SU-DHL-6 (cell line): ENCODE results near the gene ESPN.

Source experiments
- H2AFZ ChIP-seq: fragments of 200-600 bp; sonication (generic); 2 replicates; pipeline ENCODE4 v1.6.1; 2014; ENCODE audit warnings: low read depth, mild to moderate bottlenecking, moderate library complexity, mixed read lengths, antibody characterized with exemption, low read length; ENCODE audit not compliant: severe bottlenecking
- H3F3A ChIP-seq: fragments of 200-600 bp; shearing (Covaris generic); 2 replicates; pipeline ENCODE4 v1.6.0; 2016; ENCODE audit warnings: antibody characterized with exemption, mild to moderate bottlenecking; ENCODE audit not compliant: insufficient read depth
- H3K27ac ChIP-seq: fragments of 200-600 bp; sonication (generic); 2 replicates; pipeline ENCODE4 v1.5.1; 2016; ENCODE audit warnings: low read depth, mild to moderate bottlenecking, low read length, moderate library complexity, mixed read lengths
- H3K27me3 ChIP-seq: fragments of 200-600 bp; sonication (generic), shearing (Covaris generic); 2 replicates; pipeline ENCODE4 v1.6.0; 2014; ENCODE audit warnings: mild to moderate bottlenecking, low read length
- H3K36me3 ChIP-seq: fragments of 200-600 bp; sonication (generic); 2 replicates; pipeline ENCODE4 v1.6.1; 2014; ENCODE audit warnings: mild to moderate bottlenecking, low read length, mixed read lengths
- H3K4me2 ChIP-seq: fragments of 300-600, 200-600 bp; shearing (Covaris generic), sonication (generic); 2 replicates; pipeline ENCODE4 v1.6.0; 2014; ENCODE audit warnings: low read length, low read depth, mild to moderate bottlenecking; ENCODE audit not compliant: poor library complexity, severe bottlenecking
- H3K4me3 ChIP-seq: fragments of 200-600 bp; sonication (generic); 2 replicates; pipeline ENCODE4 v1.5.1; 2014; ENCODE audit warnings: antibody characterized with exemption, low read length, mild to moderate bottlenecking, mixed read lengths; ENCODE audit not compliant: insufficient read depth, poor library complexity, severe bottlenecking
- H3K79me2 ChIP-seq: fragments of 200-600 bp; sonication (generic); 2 replicates; pipeline ENCODE4 v1.6.1; 2014; ENCODE audit warnings: mild to moderate bottlenecking, low read length, moderate library complexity; ENCODE audit not compliant: insufficient read depth
- H3K9ac ChIP-seq: fragments of 200-600 bp; sonication (generic); 2 replicates; pipeline ENCODE4 v1.7.0; 2014; ENCODE audit warnings: mild to moderate bottlenecking, low read length
- H3K9me2 ChIP-seq: fragments of 200-600 bp; sonication (generic); replicated peaks from 2 replicates; pipeline ENCODE4 v1.6.1; 2014; ENCODE audit warnings: low read length; ENCODE audit not compliant: insufficient read depth
- H3K9me3 ChIP-seq: fragments of 200-600 bp; sonication (generic); 2 replicates; pipeline ENCODE4 v1.6.1; 2014; ENCODE audit warnings: low read length, mixed read lengths; ENCODE audit not compliant: insufficient read depth
- H4K20me1 ChIP-seq: fragments of 200-600 bp; sonication (generic); 2 replicates; pipeline ENCODE4 v1.6.1; 2014; ENCODE audit warnings: low read depth, mild to moderate bottlenecking, antibody characterized with exemption, low read length, moderate library complexity, mixed read lengths
- CTCF ChIP-seq: fragments of 200-600 bp; sonication (generic); IDR thresholded peaks from one replicate; pipeline ENCODE4 v1.5.1; 2017; ENCODE audit warnings: antibody characterized with exemption, mild to moderate bottlenecking, low read length, moderate library complexity; ENCODE audit not compliant: insufficient read depth, poor library complexity, severe bottlenecking
- EZH2phosphoT487 ChIP-seq: fragments of 200-600 bp; sonication (generic), shearing (Covaris generic); conservative IDR thresholded peaks from 2 replicates; pipeline ENCODE4 v1.6.1; 2018; ENCODE audit warnings: mild to moderate bottlenecking, antibody characterized with exemption, low read length, moderate library complexity, mixed read lengths

Gene ESPN

GRCh38 chr1:6396998-6397397, 27.6 kb upstream of the ESPN start:
- H3K9me3 ChIP-seq = no peaks in the 10 kb centered on the region
- no peaks in the 10 kb centered on the region for H3K27me3 ChIP-seq
- no peak overlapping the region for H3K4me3 ChIP-seq
- no peak for TF ChIP-seq CTCF
- no peaks in the 10 kb centered on the region for H3K36me3 ChIP-seq
- no peaks in the 10 kb centered on the region for H4K20me1 ChIP-seq
- no peak overlapping the region for H3K27ac ChIP-seq
- no peaks in the 10 kb centered on the region for H3K9me2 ChIP-seq
- no peak overlapping the region for H3K4me2 ChIP-seq
- H3K9ac ChIP-seq = no peak overlapping the region
- no peak overlapping the region for H2AFZ ChIP-seq
- no peaks in the 10 kb centered on the region for H3F3A ChIP-seq
- H3K79me2 ChIP-seq = no peaks in the 10 kb centered on the region

- Histone ChIP-seq H3K79me2 (no peaks in the 10 kb centered on the region), H3K4me2 (no peak overlapping the region), H3F3A (no peaks in the 10 kb centered on the region), H3K9ac (no peak overlapping the region), H4K20me1 (no peaks in the 10 kb centered on the region), H3K9me2 (no peaks in the 10 kb centered on the region), H3K4me3 (no peak overlapping the region), H3K27ac (no peak overlapping the region), H3K9me3 (no peaks in the 10 kb centered on the region), H3K27me3 (no peaks in the 10 kb centered on the region), H2AFZ (no peak overlapping the region), H3K36me3 (no peaks in the 10 kb centered on the region)
- TF ChIP-seq CTCF = no peak
- TF ChIP-seq EZH2phosphoT487 = no peak
These were observed 26.6 kb upstream of the ESPN start for GRCh38 chr1:6397844-6398441.

- Histone ChIP-seq H3K4me2 (no peak overlapping the region), H3K36me3 (no peaks in the 10 kb centered on the region), H3K27me3 (no peaks in the 10 kb centered on the region), H3K9me3 (no peaks in the 10 kb centered on the region), H3K9ac (no peak overlapping the region), H2AFZ (no peak overlapping the region), H3K79me2 (no peaks in the 10 kb centered on the region), H3K9me2 (no peaks in the 10 kb centered on the region), H3K4me3 (no peak overlapping the region), H4K20me1 (no peaks in the 10 kb centered on the region), H3F3A (no peaks in the 10 kb centered on the region), H3K27ac (no peak overlapping the region)
- no peak for TF ChIP-seq EZH2phosphoT487
- TF ChIP-seq CTCF = no peak
These were observed 25.3 kb upstream of the ESPN start for GRCh38 chr1:6399294-6399693.
